GM21576 (cell line): ENCODE data around the gene SLC6A3.

Experiments used
- ATAC-seq: cut with Tn5 transposase; IDR thresholded peaks from one replicate; pipeline ENCODE4 v1.9.1; 2021; ENCODE audit warnings: mild to moderate bottlenecking, moderate library complexity; ENCODE audit not compliant: unreplicated experiment

The SLC6A3 gene

DNA sequence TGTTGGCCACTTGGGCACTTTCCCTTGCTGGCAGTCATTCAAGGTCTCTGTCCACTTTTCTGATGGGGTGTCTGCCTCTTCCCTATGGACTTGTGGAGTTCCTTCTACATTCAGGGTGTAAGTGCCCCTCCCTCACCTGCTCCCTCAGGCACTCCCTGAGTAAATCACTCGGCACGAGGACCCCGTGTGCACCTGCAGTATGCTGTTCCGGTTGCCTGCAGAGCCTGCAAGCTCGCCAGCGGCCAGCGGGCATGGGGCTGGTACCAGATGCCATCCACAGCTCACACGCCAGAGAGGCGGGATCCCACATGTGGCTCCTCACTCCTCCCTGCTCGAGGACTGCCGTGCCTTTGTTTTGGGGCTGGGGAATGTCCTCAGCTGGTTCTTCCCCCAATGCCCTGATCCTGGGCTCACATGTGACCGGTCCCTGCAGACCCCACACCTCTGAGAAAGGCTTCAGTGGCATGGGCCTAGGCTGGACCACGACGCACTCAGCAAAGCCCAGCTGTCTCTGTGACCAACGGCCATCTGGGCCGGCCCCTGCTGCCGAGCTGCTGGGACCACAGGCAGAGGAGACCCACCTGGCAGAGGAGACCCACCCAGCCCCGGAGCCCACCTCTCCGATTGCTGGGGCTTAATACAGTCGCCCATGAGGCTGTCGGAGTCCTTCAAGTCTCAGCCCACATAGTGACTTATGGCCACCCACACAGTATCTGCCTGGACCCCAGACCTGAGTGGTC, 54.2 kb downstream of the SLC6A3 start:
- no peak for ATAC-seq

DNA sequence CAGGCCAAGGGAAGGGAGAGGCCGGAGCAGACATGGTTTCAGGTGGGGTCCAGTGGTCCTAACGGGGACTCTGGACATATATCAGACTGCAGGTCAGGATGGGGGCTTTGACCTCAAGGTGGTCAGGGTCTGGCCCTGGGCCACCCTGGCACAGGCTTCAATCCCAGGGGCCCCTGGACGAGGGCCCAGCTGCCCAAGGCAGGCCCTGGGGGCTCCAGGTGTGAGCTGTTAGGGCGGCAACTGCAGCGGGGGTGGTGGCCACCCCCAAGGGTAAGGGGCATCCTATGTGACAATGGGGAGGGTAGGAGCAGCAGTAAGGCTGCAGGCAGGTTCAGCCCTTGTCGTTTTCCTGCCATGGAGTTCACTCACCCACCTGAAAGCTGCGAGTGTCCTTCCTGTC, 54.9 kb downstream of the SLC6A3 start:
- no peak for ATAC-seq

DNA sequence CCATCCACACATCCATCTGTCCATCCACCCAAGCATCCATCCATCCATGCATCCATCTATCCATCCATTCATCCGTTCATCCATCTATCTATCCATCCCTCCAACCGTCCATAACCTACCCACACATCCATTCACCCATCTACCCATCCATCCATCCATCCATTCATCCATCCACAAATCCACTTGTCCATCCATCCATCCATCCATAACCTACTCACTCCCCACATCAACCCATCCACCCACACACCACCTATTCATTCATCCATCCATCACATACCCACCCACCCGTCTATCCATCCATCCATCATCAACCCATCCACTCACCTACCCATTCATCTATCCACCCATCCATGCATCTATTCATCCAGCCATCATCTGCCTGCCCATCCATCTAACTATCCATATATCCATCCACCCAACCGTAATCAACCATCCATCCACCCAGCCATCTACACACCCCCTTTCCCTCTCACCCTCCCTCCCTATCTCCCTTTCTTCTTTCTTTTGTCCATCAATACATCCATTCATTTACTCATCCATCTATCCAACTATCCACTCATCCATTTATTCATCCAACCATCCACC, 56.8 kb downstream of the SLC6A3 start:
- no peak for ATAC-seq

DNA sequence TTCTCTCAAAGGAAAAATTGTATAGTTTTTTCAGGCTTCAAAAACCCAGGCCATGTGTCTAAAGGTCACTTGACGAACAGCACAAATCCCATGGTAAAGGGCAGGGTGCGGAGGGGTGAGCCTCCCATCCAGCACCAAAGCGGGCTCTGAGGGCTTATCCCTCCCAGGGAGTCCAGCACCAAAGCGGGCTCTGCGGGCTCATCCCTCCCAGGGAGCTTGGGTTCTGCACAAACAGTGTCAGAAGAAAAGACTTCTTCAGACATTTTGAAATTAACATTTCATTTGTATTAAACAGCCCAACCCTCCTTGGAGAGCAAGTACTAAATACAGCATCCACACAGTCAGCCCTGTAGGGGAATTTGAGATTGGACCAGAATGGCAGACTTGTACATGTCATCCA, 57.4 kb downstream of the SLC6A3 start:
- no peak for ATAC-seq

GRCh38 chr5:1387059-1387755, 58.0 kb downstream of the SLC6A3 start:
- no peak for ATAC-seq

DNA sequence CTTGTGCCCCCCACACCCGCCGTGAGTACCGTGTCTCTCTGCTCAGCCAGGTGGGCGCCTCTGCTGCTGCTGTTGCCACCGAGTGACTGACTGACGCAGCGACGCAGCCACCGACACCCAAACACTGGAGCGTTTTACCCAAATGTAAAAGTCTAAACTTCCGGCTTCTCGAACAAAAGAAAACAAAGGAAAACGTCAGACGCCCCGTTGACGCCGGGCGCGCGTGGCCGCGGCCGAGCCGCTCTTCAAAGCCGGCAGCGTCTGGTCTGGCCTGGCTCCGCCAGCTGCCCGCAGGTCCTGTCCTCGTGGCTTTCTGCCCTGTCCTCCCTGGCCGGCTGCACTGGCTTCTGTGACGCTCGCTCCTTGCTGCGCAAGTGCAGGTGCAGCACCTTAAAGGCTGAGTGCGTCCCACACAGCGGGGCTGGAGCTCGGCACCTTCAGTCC, 58.9 kb downstream of the SLC6A3 start:
- peak; percentile 30 for ATAC-seq

- peak; percentile 90 for ATAC-seq
These were observed 59.6 kb downstream of the SLC6A3 start for GRCh38 chr5:1385395-1386273.

GRCh38 chr5:1384521-1384920, 60.7 kb downstream of the SLC6A3 start:
- no peak for ATAC-seq

GRCh38 chr5:1383886-1384401, 61.3 kb downstream of the SLC6A3 start:
- no peak for ATAC-seq

GRCh38 chr5:1383344-1383743, 61.9 kb downstream of the SLC6A3 start:
- ATAC-seq: no peak

GRCh38 chr5:1382248-1382700, 63.0 kb downstream of the SLC6A3 start:
- no peak for ATAC-seq

GRCh38 chr5:1381370-1382247, 63.6 kb downstream of the SLC6A3 start:
- no peak for ATAC-seq

DNA sequence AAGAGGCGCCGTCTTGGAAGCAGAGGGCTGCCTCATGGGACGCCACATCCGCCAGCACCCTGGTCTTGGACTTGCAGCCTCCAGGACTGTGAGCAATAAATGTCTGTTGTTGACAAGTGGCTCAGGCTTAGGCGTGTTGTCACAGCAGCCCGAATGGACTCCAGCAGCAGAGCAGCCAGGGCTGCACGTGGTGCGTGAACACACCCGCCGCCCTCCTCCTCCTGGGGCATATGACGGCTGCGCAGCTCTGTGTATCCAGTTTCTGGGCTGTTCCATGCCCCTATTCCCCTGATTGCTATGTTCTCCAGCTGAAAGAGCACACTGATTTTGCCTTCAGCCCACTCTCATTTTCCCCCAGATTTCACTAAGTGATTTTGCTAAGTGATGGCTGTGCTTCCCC, 64.3 kb downstream of the SLC6A3 start:
- ATAC-seq: no peak

- ATAC-seq: peak; percentile 60
These were observed 65.0 kb downstream of the SLC6A3 start for GRCh38 chr5:1380011-1380817.

- no peak for ATAC-seq
These were observed 66.2 kb downstream of the SLC6A3 start for GRCh38 chr5:1378866-1379659.

- ATAC-seq: no peak
These were observed 67.1 kb downstream of the SLC6A3 start for GRCh38 chr5:1378096-1378495.

DNA sequence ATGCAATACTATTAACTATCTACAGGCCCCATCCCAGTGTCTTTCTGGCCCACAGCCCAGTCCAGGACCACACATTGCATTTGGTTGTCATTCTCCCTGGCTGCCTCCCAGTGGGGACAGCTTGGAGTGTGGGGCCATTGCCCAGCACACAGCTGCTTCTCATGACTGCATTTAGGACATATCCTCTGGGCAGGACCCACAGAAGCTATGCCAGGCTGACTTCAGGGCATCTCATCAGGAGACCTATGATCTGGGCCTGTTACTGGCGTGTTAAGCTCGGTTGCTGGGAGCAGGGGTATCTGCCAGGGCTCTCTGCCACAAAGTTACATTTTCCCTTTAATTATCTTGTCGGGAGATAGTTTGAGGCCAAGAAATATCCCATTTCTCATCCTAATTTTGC, 68.3 kb downstream of the SLC6A3 start:
- no peak for ATAC-seq
